AG08395 (cell line): ENCODE results near the gene ZNF487.
"Not testable (repeated sequence)": the region's sequence is repeated elsewhere in the genome, so short reads cannot be mapped to it uniquely, and the experiment has no call there.

ENCODE experiments used
- DNase-seq: peaks from one replicate; pipeline ENCODE4 v3.0.0; 2012; ENCODE audit warnings: mixed read lengths, low spot score

ZNF487 gene

DNA sequence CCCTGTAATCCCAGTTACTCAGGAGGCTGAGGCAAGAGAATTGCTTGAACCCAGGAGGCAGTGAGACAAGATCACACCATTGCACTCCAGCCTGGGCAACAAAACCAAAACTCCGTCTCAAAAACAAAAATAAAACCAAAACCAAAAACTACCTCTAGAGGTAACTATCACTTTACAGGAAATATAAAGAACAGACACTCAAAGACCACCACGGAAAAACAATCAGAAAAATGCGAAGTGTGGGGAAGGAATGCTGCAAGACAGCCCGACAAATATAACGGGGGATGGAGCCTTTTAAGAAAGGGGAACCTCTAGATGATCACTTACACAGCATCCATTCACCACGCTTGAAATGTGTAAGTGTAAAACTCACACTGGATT is 32.2 kb upstream of the ZNF487 start:
- DNase-seq, result no peak

DNA sequence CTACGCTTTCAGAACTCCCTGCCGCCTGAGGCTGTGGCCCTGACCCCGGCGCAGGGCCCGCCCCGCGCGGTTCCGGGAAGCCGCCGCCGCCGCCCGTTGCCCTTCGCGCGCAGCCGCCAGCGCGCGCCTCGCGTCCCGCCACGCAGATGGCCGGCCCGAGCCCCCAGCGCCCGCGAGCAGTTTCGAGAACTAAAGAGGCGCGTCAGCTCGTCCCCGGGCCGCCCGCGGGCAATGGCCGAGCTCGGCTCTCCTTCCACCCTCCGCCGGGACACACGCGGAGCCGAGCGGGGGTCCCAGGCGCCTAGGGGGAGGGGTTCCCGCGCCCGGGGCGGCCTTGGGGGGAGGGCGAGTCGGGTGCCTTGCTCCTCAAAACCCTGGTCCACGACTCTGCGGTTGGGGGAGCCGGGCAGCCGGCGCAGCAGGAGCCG is 29.7 kb upstream of the ZNF487 start:
- peak; percentile 61 for DNase-seq

DNA sequence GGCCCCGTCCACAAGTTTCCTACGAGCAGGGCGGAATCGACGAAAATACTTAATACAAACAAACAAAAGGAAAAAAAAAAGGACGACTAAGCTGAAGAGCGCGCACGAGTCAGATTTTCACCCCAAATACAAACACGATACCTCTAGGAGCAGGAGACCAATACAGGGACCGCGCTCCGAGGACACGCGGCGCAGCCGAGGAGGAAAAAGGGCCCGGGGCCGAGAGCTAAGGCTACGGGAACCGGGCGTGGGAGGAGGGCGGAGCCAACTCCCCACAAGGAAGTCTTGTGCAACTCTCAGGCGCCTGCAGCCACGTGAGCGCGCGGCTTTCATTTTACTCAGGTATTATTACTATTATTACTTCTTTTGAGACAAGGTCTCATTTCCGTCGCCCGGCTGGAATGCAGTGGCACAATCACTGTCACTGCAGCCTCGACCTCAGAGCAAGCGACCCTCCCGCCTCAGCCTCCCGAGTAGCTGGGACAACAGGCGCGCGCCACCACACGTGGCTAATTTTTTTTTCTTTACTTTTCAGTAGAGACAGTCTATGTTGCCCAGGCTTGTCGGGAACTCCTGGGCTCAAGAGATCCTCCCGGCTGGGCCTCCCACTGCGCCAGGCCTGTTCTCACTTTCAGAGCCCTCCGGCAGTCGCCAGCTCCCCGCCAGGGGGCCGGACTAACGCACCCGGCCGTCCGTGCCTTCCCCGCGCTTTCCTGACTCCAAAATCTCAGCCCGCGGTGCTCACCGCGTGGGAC is 29.2 kb upstream of the ZNF487 start:
- peak; percentile 87 for DNase-seq

DNA sequence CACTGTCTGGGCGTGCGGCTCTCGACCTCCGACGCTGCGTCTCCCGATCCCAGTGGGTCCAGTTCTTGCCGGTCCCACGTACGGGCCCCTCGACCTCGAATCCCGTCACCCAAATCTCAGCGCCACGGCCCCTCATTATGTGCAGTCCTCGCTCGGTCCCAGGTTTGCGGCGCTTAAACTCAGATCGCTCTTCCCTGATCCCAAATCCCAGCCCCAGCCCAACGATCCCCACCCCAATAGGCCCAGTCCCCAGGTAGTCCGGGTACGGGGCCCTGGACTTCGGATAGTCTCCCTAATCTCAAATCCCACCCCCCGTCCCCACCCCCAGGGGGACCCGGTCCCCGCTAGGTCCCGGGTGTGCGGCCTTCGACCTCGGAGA is 28.6 kb upstream of the ZNF487 start:
- DNase-seq, result no peak

DNA sequence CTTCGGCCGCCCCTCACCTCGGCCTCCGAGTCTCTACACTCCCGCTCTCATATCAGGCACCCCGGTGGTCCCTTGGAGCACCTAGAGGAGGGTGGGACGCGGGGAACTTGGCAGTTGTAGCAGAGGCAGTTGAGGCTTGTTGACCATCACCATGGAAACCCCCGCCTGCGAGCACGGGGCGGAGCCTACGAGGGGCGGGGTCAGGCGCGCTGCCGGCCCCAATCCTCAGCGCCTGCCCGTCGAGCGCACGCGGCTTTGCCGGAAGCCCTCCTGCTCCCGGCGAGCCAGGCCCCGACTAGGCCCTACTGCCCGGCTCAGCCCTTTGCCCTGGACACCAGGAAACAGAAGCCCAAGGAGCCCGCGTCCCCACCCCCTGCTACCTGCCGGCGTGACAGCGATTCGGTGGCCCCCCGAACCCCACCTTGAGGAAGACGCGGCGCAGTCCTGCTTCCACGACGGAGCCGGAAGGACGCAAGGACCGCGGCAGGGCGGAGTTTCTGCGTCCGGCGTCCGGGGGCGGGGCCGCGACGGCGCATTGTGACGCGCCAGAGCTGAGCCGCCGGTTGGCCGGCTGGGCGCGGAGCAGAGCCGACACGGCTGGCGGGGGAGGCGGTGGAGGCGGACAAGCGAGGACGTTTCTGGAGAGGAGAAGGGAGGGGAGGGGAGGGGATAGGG is 28.1 kb upstream of the ZNF487 start, which contains the start of gene HNRNPF:
TSS of gene HNRNPF (minus strand) at position 477 of the 675 bp plus-strand sequence. CDS start 21,302 bp downstream, outside the sequence.
- peak; percentile 93 for DNase-seq

DNA sequence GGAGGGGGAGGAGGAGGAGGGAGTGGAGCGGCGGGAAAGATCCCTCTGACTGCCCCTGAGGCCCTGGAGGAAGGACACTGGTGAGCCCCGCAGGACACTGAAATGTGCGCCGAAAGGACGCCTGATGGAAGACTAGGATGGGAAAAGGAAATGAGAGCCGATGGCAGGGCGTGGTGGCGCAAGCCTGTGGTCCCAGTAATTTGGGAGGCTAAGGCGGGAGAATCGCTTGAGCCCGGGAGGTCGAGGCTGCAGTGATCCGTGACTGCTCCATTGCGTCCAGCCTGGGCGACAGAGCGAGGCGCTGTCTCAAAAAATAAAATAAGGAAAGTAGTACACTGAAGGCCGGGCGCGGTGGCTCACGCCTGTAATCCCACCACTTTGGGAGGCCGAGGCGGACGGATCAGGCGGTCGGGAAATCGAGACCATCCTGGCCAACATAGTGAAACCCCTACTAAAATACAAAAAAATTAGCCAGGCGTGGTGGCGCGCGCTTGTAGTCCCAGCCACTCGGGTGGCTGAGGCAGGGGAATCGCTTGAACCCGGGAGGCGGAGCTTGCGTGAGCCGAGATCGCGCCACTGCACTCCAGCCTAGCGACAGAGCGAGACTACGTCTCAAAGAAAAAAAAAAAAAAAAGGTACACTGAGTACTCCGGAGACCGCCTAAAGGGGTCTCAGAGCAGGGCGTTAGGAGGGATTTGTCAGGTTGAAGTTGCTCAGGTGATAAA is 27.4 kb upstream of the ZNF487 start:
- no peak for DNase-seq

DNA sequence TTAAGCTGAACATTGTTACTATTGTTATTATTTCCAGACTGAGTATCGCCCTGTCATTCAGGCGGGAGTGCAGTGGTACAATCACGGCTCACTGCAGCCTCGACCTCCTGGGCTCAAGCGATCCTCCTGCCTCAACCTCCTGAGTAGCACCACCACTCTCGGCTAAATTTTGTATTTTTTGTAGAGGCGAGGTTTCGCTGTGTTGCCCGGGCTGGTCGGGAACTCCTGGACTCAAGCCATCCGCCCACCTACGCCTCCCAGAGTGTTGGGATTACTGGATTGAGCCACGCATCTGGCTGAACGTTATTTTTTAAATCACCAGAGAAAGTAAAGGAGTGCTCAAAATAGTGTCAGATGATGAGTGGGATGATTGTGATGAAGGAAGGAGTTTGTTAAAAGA is 26.6 kb upstream of the ZNF487 start:
- DNase-seq, result no peak

DNA sequence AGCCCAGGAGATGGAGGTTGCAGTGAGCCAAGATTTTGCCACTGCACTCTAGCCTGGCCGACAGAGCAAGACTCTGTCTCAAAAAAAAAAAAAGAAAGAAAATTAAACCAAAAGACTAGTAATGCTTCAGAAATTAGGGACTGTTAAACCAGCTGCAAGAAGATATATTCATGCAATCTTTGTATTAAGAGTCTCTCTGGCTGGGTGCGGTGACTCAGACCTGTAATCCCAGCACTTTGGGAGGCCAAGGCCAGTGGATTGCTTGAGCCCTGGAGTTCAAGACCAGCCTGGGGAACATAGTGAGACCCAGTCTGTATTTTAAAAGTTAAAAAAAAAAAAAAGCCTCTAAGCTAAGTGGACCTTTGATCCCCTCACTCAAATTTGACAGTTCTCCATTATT is 25.4 kb upstream of the ZNF487 start:
- DNase-seq, result no peak

DNA sequence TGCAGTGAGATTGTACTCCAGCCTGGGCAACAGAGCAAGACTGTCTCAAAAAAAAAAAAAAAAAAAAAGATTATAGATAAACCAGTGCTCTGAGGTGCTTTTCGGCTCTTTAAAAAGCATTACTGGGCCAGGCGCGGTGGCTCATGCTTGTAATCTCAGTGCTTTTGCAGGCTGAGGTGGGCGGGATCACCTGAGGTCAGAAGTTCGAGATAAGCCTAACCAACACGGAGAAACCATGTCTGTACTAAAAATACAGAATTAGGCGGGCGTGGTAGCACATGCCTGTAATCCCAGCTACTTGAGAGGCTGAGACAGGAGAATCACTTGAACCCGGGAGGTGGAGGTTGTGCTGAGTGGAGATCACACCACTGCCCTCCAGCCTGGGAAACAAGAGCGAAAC is 21.4 kb upstream of the ZNF487 start:
- DNase-seq, result no peak

DNA sequence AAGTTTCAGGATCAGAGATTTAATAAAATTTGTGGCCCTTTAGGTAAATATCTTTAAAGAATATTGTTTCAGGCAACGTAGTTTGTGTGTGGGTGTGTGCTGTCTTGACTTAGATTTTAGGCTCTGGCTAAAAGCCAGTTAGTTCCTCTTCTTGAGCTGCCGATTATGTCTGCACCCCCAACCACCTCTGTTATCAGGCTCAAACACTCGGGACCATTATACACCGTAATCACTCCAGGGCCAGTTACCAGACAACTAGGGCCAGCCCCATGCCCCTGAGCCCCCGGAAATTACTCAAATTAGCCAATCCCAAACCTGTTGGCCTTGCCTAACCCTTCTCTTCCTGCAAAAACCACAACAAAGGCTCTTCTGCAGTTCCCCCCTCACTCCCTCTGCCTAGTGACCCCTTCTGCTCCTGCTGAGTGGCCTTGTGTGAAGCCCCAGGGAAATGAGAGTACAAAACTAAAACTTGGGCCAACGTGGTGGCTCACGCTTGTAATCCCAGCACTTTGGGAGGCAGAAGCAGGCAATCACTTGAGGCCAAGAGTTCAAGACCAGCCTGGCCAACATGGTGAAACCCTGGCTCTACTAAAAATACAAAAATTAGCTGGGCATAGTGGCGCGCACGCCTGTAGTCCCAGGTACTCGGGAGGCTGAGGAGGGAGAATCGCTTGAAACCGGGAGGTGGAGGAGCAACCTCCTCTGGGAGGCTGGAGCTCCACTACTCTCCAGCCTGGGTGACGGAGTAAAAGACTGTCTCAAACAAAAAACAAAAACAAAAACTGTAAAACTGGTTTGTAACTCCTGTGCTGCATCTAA is 18.8 kb upstream of the ZNF487 start:
- no peak for DNase-seq

DNA sequence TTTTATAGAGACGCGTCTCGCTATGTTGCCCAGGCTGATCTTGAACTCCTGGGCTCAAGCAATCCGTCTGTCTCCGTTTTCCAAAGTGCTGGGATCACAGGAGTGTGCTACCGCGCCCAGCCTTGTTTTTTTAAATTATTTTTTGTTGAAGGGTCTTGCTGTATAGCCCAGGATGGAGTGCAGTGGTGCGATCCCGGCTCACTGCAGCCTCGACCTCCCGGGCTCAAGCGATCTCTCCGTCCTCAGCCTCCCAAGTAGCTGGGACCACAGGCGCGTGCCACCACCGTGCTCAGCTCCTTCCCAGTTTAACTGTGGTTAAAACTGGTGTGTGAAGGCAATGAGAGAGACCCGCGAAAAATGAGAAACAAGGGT is 16.9 kb upstream of the ZNF487 start:
- DNase-seq, result no peak

DNA sequence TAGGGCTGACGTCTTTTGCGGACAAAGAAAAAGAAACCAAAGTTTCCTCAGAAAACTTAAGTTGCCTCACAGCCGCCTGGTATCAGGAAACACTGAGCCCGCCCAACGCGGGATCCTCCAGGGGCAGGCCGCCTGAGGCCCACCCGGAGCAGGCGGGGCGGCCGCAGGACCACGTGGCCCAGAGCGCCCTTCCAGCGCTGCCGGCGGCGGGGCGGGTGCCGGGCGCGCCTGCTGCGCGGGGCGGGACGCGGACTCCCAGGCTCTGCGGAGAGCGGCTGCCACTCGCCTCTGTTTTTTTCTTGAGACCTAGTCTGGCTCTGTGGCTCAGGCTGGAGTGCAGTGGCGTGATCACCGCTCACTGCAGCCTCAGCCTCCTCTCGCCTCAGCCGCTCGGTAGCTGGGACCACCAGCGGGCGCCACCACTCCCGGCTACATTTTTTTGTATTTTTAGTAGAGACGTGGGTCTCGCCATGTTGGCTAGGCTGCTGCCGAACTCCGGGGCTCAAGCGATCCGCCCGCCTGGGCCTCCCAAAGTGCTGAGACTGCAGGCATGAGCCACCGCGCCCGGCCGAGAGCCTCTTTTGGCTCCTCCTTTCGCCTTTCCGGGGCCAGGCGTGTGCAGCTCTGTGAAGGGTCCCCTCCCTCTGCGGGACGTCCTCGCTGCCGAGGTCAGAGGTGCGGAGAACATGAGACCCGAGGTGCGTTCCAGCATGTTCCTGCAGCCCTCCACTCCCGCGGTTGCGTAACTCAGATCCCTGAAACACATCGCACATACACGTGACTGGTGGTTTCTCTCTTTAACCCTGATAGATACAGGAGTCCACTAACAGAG is 16.3 kb upstream of the ZNF487 start:
- peak; percentile 88 for DNase-seq

DNA sequence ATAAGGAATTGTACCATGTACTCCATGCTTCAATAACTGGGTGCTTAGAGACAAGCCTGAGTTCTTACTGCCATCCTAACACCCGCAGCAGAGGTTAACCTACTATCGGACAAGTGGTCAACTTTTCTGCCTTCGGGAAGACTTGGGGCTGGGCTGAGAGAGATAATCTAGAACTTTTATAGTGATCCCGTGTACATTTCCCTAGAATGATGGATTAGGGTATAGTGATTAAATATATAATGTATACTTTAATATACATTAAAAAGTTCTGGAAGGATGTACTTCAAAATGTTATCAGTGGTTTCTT is 15.8 kb upstream of the ZNF487 start:
- no peak for DNase-seq

DNA sequence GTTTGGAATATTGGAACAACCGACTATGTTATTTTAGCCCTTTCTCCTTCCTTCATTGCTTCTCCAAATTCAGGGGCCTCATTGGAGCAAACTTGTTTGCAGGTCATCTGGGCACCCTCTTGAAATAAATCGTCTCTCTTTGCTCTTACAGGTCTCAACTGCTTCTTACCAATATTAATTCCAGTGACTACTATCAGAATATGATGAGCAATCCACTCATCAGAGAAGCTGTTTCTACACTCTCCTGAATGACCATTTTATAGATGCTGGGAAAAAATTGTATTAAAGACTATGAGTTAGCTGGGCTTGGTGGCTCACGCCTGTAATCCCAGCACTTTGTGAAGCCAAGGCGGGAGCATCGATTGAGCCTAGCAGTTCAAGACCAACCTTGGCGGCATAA is 15.4 kb upstream of the ZNF487 start:
- no peak for DNase-seq

DNA sequence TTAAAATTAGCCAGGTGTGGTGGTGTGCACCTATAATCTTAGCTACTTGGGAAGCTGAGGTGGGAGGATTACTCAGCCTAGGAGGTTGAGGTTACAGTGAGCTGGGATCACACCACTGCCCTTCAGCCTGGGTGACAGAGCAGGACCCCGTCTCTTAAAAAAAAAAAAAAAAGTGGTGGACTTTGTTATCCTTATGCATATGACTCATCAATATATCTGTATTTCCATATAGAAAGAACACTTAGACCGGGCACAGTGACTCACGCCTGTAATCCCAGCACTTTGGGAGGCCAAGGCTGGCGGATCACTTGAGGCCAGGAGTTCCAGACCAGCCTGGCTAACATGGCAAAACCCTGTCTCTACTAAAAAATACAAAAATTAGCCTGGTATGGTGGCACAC is 15.0 kb upstream of the ZNF487 start:
- DNase-seq, result not testable (repeated sequence)

DNA sequence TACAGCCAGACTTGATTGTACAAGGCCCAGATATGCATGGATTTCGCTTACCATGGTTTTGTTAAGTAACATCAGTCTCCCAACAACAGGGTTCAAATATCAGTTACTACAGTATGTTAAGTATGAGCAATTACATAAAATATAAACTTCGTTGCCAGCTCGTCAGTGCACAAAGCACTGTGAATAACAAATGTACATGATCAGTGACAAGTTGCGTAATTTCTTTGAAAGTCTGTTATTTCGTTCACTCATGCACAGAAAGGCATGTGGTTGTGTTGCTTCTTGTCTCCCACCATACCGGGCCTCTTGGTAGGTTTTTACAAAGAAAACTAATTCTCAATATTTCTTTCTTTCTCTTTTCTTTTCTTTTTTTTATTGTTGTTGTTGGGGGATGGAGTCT is 12.5 kb upstream of the ZNF487 start:
- DNase-seq, result no peak

DNA sequence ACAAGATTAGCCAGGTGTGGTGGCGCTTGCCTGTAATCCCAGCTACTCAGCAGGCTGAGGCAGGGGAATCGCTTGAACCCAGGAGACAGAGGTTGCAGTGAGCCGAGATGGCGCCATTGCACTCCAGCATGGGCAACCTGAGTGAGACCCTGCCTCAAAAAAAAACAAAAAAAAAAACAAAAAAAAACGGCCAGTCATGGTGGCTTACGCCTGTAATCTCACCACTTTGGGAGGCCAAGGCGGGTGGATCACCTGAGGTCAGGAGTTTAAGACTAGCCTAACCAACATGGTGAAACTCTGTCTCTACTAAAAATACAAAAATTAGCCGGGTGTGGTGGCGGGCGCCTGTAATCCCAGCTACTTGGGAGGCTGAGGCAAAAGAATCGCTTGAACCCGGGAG is 10.4 kb upstream of the ZNF487 start:
- DNase-seq, result not testable (repeated sequence)

DNA sequence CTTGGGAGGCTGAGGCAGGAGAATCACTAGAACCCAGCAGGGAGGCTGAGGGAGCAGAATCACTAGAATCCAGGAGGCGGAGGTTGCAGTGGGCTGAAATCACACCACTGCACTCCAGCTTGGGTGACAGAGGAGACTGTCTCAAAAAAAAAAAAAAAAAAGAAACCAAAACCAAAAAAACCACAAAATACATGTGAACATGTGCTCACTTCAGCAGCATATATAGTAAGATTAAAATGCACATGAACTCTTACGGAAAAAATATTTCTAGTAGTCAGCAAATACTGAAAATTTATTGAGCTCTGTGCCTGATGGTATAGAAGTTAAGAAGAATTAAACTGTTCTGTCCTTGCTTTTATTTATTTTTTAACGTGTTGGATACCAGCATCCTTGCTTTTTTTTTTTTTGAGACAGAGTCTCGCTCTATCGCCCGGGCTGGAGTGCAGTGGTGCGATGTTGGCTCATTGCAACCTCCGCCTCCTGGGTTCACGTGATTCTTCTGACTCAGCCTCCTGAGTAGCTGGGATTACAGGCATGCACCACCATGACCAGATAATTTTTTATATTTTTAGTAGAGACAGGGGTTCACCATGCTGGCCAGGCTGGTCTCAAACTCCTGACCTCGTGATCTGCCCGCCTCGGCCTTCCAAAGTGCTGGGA is 9.6 kb upstream of the ZNF487 start:
- no peak for DNase-seq

DNA sequence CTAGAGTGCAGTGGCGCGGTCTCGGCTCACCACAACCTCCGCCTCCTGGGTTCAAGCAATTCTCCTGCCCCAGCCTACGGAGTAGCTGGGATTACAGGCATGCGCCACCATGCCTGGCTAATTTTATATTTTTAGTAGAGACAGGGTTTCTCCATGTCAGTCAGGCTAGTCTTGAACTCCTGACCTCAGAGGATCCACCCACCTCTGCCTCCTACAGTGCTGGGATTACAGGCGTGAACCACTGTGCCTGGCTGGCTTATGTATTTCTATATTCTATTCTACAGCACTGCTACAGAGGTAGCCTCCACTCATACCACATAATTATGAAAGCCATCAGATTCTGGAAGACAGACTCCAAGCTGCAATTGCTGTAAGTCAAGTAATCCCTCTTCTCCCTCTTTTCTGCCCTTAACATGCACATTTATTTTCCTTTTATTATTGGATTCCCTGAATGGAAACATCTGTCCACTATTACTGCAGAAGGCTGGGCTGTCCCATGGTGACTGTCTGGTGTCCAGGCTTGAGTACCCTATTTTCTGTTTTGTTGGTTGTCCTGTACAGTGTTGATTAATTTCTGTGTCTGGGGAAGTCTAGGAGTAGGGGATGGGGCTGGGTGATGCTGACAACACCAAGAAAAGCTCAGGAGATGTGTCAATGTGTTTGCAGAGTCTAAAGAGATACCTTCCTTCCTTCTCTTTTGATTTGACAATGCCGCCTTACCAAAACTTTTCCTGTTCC is 5.8 kb upstream of the ZNF487 start:
- no peak for DNase-seq

DNA sequence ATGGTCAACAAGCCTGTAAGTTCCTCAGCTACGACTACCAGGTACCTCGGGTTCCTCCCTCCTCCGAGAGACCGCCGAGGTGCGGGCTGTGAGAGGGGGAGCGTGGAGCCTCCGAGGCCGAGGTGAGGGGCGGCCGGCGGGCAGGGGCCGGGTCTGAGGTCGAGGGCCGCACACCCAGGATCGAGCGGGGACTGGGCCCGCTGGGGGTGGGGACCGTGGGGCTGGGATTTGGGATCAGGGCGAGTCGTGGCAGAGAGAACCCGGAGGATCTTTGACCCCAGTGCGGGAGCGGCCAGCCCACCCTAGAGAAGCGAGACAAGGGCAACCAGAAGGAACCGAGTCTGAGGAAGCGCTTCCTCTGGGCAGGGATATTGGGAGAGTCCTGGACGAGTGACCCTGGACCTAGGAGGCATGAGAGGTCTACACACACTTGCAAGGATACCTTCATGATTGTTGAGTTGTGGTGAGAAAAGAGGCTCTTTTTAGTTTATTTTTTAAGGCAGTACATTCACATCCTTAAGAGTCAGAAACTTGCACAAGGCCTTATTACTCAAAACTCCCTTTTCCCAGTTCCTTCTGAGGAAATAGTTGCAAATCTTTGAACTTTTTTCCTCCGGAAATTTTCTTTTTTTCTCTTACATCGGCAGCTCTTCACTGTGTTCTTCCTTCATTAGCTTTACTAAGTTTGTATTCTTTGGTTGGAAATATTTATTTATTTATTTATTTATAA is 395 bp downstream of the ZNF487 start:
- peak; percentile 45 for DNase-seq
